Body of pancreas (tissue), 4 donors: ENCODE data around the gene F10. TPM values are rescaled to one million over a fixed set of nuclear protein-coding genes. Genes with fewer than 3 reads are reported as not detected.
A peak's percentile ranks its signal among the peaks of the same experiment; 100 is the strongest.

Source experiments
- ATAC-seq: fragments of 150-250 bp; one replicate; pipeline ENCODE4 v1.9.1; 2016
- DNase-seq, 4 donors: peaks; one replicate each; pipeline ENCODE4 v3.0.0-alpha.2; 2019
- H3K27ac ChIP-seq, 4 donors: fragments of 200-600 bp; sonication (generic); 1 replicate in 3 of 4; 2 replicates in 1 of 4; pipeline versions ENCODE4 v1.5.1 to v1.6.1; 2016 to 2019; ENCODE audit warnings: mild to moderate bottlenecking in 1 of 4, mixed read lengths in 1 of 4, moderate library complexity in 1 of 4
- H3K27me3 ChIP-seq, 2 donors: fragments of 200-600 bp; sonication (generic); one replicate each; pipeline ENCODE4 v1.6.0; 2016; ENCODE audit warnings: mild to moderate bottlenecking in 1 of 2
- H3K36me3 ChIP-seq, 2 donors: fragments of 200-600 bp; sonication (generic); replicated peaks in 1 of 2; 2 replicates each; pipeline ENCODE4 v1.5.1; 2016; ENCODE audit warnings: low read depth in 2 of 2; ENCODE audit not compliant: insufficient read depth in 1 of 2
- H3K4me1 ChIP-seq: fragments of 200-600 bp; sonication (generic); one replicate; pipeline ENCODE4 v1.6.0; 2016
- H3K4me3 ChIP-seq, 2 donors: fragments of 200-600 bp; sonication (generic); 1 replicate in 1 of 2; 2 replicates in 1 of 2; pipeline ENCODE4 v1.5.1; 2016 to 2019
- H3K9me3 ChIP-seq, 3 donors: fragments of 200-600 bp; sonication (generic); 1 replicate in 2 of 3; 2 replicates in 1 of 3; pipeline ENCODE4 v1.5.1; 2016
- CTCF ChIP-seq, 7 experiments: fragments of 450-650 bp in 4 of 7; fragments of 200-600 bp in 3 of 7; sonication (generic) in 3 of 7; IDR thresholded peaks; one replicate each; pipeline ENCODE4 v1.5.1; 2016 to 2019; ENCODE audit warnings: antibody characterized with exemption in 7 of 7
- POLR2A ChIP-seq, 3 donors: fragments of 450-650 bp; IDR thresholded peaks; one replicate each; pipeline ENCODE4 v1.6.1; 2016; ENCODE audit warnings: antibody characterized with exemption in 3 of 3, mild to moderate bottlenecking in 2 of 3
- WGBS, 2 donors: methylation state at CpG; one replicate each; pipeline ENCODE4 v1.1.5; 2017; 5-methylcytosine and 5-hydroxymethylcytosine counted together
- intact Hi-C: fragments of 100-400 bp; cut with DNase I; formaldehyde crosslinking; loops from one replicate; pipeline ENCODE4 v1.15.1; 2023
- total RNA-seq, 2 donors: library from RNA; depleted of rRNA; stranded (reverse); fragments of >200 nt; gene quantifications; one replicate each; pipeline ENCODE4 v1.1.0, GENCODE V29; 2016

Gene F10
- total RNA-seq, 2 donors from 2014 or later: 2.3 to 6.7 TPM

GRCh38 chr13:113137691-113138298 is 15.2 kb downstream of the F10 start:
- Histone ChIP-seq H3K27me3 (no peaks in the 10 kb centered on the region), H3K4me3 (no peak overlapping the region), H3K9me3 (no peaks in the 10 kb centered on the region), H3K4me1 (no peaks in the 10 kb centered on the region), H3K27ac (peak overlapping the region in 2 of 4 donors; percentile 13 to 50), H3K36me3 (no peaks in the 10 kb centered on the region)
- DNase-seq (no peak), ATAC-seq (peak; percentile 81)
- no peak for TF ChIP-seq CTCF (IDR thresholded peaks at IDR 0.05)
- TF ChIP-seq POLR2A (IDR thresholded peaks at IDR 0.05): peak in 1 of 3 donors; percentile 14
- WGBS, 2 donors: 69 to 74% methylated on average over 11 of the region's 11 CpGs
- intact Hi-C loops: no loop called here

GRCh38 chr13:113138792-113139551 is 16.4 kb downstream of the F10 start:
- Histone ChIP-seq H3K4me3 (no peak overlapping the region), H3K4me1 (no peaks in the 10 kb centered on the region), H3K27me3 (no peaks in the 10 kb centered on the region), H3K36me3 (no peaks in the 10 kb centered on the region), H3K27ac (no peak overlapping the region), H3K9me3 (no peaks in the 10 kb centered on the region)
- 63 to 74% methylated on average over 16 of the region's 16 CpGs for WGBS, 2 donors
- no peak for TF ChIP-seq CTCF (IDR thresholded peaks at IDR 0.05)
- TF ChIP-seq POLR2A (IDR thresholded peaks at IDR 0.05): no peak
- intact Hi-C loops: no loop called here
- DNase-seq: peak in 1 of 4 donors; percentile 3
- ATAC-seq: no peak

- WGBS, 2 donors: 70 to 76% methylated on average over 5 of the region's 5 CpGs
- intact Hi-C loops: no loop called here
- H3K4me1 ChIP-seq: no peaks in the 10 kb centered on the region
- no peak for TF ChIP-seq CTCF (IDR thresholded peaks at IDR 0.05)
- no peak for TF ChIP-seq POLR2A (IDR thresholded peaks at IDR 0.05)
- DNase-seq: no peak
- no peak for ATAC-seq
- no peaks in the 10 kb centered on the region for H3K27me3 ChIP-seq
- no peaks in the 10 kb centered on the region for H3K36me3 ChIP-seq
- no peak overlapping the region for H3K27ac ChIP-seq
- H3K9me3 ChIP-seq: no peaks in the 10 kb centered on the region
- H3K4me3 ChIP-seq: no peak overlapping the region
These were observed 17.0 kb downstream of the F10 start for GRCh38 chr13:113139577-113139976.

- H3K9me3 ChIP-seq: no peaks in the 10 kb centered on the region
- H3K4me3 ChIP-seq: no peak overlapping the region
- intact Hi-C loops: loop anchor here (10.0 kb wide), 1 partner anchor 186 kb away; no protein-coding TSS in a partner anchor
- H3K36me3 ChIP-seq: no peaks in the 10 kb centered on the region
- DNase-seq: no peak
- H3K27ac ChIP-seq: no peak overlapping the region
- no peak for ATAC-seq
- no peak for TF ChIP-seq POLR2A (IDR thresholded peaks at IDR 0.05)
- TF ChIP-seq CTCF (IDR thresholded peaks at IDR 0.05): no peak
- no peaks in the 10 kb centered on the region for H3K27me3 ChIP-seq
- 88 to 89% methylated on average over 22 to 24 of the region's 26 CpGs for WGBS, 2 donors
- no peaks in the 10 kb centered on the region for H3K4me1 ChIP-seq
These were observed 18.3 kb downstream of the F10 start for GRCh38 chr13:113140677-113141600.
